GM21515 (cell line): Measurements from ENCODE around the gene SLC25A40.
A peak's percentile ranks its signal among the peaks of the same experiment; 100 is the strongest.
"Not testable (repeated sequence)": the region's sequence is repeated elsewhere in the genome, so short reads cannot be mapped to it uniquely, and the experiment has no call there.

Experiments
- ATAC-seq: cut with Tn5 transposase; IDR thresholded peaks from one replicate; pipeline ENCODE4 v1.9.1; 2021; ENCODE audit not compliant: unreplicated experiment

The SLC25A40 gene

DNA sequence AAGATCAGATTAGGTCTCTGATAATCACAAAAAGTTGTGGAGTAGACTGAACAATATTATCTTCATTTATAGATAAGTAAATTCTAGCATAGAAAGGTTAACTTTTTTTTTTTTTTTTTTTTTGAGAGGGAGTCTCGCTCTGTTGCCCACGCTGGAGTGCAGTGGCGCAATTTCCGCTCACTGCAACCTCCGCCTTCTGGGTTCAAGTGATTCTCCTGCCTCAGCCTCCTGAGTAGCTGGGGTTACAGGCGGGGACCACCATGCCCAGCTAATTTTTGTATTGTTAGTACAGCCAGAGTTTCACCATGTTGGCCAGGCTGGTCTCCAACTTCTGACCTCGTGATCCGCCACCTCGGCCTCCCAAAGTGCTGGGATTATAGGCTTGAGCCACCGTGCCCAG lies 2.8 kb downstream of the SLC25A40 start:
- not testable (repeated sequence) for ATAC-seq

DNA sequence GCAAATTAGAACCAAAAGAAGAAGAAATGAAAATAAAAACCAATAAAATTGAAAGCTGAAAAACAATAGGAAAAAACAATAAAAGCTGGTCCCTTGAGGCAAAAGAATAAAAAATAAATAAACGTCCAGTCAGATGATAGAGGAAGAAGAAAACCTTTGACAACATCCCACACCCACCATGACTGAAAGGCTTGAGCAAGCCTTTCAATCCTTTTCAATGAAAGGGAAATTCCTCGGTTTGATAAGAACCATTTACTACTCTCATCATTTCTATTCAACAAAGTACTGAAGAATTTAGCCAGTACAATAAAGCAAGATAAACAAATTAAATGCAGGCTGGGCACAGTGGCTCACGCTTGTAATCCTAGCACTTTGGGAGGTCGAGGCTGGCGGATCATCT lies 3.8 kb downstream of the SLC25A40 start:
- ATAC-seq = no peak

DNA sequence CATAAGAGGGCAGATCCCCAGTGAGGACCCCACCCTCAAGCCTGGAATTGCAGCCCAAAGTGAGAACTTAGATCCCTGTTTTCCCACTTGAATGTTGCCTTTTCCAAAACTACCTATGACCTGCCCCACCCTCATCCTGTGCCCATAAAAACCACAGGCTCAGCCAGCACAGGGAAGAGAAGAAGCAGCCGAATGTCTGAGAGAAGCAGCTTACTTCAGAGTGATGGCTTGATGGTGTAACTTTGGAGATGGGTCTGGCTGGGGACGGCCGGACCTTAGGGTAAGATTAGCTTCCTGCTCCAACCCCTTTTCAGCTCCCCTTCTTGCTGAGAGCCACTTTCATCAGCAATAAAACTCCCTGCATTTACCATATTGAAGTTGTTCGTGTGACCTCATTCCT lies 5.7 kb downstream of the SLC25A40 start:
- ATAC-seq = no peak

DNA sequence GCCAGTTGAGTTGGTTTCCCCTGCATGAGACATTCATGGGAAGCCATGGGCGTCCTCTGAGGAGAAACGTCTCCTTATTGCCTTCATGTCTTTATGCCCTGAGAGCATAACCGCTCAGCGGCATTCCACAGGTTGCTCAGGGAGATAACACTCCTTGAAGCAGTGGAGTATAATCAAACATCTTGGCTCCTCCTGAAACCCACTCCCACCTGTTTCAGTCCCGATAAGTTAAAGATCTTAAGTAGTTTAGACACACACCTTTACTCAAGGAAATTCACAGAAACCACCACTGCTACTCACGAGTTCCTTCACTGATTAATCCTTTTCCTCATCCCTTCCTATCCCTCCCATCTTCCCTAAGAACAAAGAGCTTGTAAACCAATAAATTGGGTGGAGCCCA lies 9.6 kb downstream of the SLC25A40 start:
- ATAC-seq = not testable (repeated sequence)

DNA sequence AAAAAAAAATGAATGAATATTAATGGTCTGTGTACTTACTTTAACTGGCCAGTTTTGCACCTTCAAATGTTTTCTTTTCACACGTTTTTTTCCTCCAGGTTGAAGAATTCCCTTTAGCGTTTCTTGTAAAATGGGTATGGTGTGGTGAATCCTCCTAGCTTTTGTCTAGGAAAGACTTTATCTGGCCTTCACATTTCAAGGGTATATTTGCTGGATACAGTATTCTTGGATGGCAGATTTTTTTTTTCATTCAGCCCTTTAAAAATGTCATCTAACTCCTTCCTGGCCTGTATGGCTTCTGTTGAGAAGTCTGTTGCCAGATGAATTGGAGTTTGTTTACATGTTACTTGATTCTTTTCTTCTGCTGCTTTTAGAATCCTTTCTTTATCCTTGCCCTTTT lies 10.1 kb downstream of the SLC25A40 start:
- ATAC-seq = no peak

DNA sequence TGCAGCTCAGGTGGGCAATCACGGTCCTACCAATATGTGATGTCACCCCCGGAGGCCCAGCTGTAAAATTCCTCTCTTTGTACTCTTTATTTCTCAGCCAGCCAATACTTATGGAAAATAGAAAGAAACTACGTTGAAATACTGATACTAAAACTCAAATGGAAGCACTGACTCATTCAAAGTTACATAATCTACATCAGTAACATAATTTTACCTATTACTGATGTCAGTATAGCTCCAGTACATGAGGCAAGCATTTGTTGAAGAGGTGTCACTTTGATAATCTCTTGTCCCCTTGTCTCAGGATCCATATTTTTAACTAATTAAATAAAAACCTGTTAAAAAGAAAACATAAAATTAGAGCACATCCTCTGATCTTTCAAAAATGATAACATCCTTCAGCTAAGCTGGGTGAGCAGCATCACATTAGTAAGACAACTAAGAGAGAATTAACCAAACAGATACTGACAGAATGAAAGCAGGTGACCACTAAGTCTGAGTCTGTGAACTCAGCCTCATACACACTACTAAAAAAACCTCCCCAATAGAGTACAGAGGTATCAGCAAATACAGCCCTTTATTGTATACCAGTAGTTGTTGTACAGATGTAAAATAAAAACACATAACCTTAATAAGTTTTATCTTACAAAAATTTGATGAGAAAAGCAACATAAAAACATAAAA lies 17.6 kb downstream of the SLC25A40 start:
- no peak for ATAC-seq

DNA sequence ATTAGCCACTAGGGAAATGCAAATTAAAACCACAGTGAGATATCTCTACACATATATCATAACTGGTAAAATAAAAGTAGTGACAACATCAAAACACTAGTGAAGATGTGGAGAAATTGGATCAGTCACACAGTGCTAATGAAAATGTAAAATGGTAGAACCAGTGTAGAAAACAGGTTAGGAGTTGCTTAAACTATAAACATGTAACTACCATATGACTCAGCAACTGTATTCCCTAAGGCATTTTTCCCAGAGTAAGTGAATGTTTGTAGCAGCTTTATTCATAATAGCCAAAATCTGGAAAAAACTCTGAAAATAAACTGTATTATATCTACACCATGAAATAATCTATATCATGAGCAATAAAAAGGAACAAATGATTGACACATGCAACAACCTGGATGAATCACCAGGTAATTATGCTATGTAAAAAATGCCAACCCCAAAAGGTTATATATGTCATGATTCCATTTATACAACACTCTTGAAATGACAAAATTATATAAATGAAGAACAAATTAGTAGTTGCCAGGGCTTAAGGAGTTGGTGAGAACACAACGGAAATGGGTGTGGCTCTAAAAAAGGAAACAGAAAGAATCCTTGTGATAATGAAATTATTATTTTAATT lies 22.8 kb downstream of the SLC25A40 start:
- no peak for ATAC-seq

DNA sequence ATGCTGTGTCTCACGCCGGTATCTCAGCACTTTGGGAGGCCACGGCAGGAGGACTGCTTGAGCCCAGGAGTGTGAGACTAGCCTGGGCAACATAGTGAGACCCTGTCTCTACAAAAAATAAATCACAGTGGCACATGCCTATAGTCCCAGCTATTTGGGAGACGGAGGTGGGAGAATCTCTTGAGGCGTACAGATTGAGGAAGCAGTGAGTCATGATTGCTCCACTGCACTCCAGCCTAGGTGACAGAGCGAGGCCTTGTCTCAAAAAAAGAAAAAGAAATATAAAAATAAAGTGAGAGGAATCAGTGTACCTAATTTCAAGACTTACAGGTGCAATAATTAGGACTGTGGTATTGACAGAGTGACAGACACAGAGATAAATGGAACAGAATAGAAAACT lies 23.9 kb downstream of the SLC25A40 start:
- no peak for ATAC-seq

DNA sequence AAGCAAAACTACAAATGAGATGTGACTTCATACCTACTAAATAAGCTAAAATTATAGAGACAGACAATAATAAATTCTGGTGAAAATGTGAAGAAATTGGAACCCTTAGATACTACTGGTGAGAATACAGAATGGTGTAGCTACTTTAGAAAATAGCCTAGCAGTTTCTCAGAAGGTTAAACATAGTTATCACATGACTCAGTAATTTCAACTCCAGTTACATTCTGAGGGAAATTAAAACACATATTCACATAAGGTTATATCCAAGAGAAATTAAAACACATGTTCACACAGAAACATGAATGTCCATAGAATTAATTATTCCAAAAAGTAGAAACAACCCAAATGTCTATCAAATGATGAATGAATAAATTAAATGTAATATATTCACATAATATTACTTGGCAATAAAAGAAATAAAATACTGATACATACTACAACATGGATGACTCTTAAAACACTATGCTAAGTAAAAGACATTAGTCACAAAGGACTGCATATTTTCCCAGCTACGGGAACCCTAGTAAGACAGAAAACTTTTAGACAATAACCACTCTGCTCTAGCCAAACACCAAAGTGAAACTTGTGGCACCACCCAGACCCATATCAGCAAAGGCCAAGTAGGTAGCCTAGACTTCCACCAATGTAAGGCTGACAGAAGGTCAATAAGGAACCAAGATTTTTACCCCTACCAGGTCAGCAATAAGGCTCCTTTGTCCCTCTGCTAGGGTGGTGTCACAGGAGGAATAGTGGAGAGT lies 25.1 kb downstream of the SLC25A40 start:
- ATAC-seq = no peak

DNA sequence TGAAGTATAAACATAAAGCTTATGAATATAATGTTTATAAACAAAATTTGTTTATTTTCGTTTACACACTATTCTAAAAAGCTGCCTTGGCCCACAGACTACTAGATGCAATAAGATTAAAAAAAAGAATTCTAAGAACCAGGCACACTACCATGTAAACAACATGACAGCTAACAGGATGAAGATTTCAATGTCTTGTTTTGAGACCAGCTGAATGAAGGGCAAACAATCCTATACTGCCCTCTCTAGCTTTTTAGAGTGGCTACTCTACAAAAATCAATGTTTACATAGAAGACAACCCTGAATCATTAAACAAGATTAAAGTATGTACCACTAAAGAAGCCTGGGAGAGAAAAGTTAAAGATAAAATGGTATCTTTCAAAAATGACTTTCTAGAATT lies 38.6 kb downstream of the SLC25A40 start:
- ATAC-seq = no peak

DNA sequence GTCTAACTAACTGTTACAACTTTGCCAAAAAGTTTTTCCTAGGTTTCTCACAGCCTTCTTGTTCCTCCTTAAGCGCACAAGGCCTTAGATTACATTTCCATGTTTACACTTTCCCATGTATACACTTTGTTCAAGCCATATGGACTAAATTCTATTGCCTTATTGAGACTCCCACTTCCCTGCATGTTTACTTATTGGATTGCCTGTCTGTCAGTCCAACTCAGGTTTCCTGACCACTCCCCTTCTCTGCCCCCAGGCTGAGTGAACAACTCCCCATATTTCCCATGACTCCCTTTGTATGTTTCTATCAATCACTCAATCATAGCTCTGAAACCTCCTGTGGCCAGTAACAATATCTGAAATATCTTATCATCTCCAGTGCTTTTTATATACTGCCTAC lies 43.0 kb downstream of the SLC25A40 start:
- no peak for ATAC-seq

DNA sequence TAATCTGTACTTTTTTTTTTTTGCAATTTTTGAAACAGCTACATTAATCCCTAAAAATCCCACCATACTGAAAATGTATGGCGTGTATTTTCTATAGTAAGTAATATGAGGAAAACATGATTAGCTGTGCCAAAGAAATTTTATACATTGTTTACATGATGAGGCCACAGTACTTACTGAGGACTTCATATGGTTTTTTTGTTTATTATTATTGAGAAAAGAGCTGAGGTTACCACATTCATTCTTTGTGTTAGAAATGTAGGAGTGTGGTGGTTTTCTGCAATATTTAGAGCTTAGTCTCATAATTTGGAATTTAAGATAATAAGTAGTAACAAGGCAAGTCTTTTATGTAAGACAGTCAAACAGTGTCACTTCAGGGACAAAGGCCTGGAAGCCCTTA lies 45.1 kb downstream of the SLC25A40 start:
- ATAC-seq = no peak

DNA sequence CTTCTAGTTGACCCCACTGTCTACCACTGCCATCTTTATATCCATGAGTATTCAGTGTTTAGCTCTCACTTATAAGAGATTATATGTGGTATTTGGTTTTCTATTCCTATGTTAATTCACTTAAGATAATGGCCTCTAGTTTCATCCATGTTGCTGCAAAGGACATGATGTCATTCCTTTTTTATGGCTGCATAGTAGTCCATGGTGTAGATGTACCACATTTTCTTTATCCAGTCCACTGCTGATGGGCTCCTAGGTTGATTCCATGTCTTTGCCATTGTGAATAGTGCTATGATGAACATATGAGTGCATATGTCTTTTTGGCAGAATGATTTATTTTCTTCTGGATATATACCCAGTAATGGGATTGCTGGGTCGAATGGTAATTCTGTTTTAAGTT lies 47.8 kb downstream of the SLC25A40 start:
- ATAC-seq = not testable (repeated sequence)

DNA sequence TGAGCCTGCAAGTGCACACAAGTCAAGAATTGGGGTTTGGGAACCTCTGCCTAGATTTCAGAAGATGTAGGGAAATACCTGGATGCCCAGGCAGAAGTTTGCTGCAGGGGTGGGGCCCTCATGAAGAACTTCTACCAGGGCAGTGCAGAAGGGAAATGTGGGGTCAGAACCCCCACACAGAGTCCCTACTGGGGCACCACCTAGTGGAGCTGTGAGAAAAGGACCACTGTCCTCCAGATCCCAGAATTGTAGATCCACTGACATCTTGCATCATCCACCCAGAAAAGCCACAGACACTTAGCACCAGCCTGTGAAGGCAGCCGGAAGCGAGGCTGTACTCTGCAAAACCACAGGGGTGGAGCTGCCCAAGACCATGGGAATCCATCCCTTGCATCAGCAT lies 50.8 kb downstream of the SLC25A40 start:
- not testable (repeated sequence) for ATAC-seq

DNA sequence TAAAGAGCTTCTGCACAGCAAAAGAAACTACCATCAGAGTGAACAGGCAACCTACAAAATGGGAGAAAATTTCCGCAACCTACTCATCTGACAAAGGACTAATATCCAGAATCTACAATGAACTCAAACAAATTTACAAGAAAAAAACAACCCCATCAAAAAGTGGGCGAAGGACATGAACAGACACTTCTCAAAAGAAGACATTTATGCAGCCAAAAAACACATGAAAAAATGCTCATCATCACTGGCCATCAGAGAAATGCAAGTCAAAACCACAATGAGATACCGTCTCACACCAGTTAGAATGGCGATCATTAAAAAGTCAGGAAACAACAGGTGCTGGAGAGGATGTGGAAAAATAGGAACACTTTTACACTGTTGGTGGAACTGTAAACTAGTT lies 54.1 kb downstream of the SLC25A40 start:
- not testable (repeated sequence) for ATAC-seq

DNA sequence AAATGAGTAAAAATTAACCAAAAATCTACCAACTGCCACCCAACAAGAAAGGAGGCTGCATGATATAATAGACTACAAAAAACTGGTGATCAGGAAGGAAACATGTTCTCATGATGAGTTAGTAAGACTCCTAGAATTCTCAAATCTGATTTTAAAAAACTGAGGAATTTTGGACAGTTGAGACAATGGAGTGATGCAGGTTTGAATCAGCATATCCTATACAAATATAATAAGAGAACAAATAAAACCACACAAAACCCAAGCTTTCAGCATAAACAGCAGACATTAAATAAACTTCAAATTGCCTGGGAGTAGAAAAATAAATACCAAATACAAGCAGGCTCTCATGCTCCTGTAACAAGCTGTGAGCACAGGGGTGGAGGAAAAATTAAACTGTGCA lies 57.8 kb downstream of the SLC25A40 start:
- ATAC-seq = no peak

DNA sequence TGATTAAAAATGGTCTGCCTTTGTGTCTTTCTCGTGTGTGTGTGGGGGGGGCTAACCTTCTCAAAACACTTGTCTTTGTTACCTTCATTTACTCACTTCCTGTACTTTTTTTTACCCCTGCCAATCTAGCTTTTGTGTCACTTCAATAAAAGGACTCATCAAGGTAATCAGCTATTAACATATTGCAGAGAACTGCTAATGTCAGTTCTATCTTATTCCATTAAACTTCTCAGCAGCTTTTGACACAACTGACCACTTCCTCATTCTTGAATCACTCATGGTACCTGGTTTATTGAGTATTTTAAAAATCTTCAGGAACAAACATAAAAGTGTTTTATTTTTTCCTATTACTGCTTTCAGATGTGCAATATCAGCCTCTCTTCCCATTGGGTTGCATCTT lies 59.8 kb downstream of the SLC25A40 start:
- ATAC-seq = no peak

DNA sequence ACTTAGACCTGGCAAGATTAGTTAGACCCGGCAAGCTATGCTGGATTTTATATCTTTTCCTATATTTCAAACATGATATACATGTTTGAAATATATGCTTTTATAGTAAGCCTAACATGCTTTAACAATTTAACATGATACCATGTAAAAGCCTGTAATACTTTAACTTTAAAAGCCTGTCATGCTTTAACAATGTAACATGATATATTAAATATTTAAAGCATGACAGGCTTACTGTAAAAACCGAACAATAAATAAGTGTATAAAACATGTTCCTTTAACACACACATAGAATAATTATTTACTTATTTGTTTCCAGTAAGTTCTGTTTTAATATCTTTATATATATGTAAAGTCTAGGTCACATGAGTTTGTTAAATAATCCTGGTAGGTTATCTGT lies 65.4 kb downstream of the SLC25A40 start:
- ATAC-seq = no peak

DNA sequence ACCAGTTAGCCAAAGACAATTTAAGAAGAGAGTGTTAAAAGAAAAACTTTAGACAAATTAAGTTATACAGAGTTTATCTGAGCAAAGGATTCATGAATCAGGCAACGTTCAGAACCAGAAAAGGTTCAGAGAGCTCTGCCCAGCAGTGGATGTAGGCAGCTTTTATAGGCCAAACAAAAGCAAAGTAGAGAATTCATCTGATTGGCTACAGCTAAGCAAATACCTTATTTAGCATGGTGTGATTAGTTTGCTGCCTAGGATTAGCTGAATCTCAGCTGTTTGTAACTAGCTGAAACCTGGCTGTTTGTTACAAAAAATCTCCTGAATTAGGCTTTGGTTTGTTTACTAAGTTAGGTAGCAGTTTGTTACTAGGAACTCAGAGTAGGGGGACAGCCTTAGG lies 66.0 kb downstream of the SLC25A40 start:
- ATAC-seq = no peak

DNA sequence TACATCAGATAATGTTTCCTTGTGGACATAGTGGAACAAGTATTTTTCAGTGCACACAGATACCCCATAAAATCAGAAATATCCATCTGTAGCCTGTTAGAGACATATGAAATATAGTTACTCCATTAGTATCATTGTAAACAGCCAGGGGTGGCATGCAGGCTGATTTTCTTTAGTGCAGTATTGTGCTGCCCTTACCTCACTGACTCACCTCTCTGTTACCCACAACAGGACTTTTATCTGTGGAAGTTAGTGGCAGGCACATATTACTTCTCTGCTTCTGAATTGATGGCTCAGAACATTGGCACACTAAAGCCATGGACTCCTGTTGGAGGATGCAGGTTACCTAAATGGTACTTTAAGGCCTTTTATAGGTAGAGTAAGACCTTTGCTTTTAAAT lies 70.0 kb downstream of the SLC25A40 start:
- no peak for ATAC-seq

DNA sequence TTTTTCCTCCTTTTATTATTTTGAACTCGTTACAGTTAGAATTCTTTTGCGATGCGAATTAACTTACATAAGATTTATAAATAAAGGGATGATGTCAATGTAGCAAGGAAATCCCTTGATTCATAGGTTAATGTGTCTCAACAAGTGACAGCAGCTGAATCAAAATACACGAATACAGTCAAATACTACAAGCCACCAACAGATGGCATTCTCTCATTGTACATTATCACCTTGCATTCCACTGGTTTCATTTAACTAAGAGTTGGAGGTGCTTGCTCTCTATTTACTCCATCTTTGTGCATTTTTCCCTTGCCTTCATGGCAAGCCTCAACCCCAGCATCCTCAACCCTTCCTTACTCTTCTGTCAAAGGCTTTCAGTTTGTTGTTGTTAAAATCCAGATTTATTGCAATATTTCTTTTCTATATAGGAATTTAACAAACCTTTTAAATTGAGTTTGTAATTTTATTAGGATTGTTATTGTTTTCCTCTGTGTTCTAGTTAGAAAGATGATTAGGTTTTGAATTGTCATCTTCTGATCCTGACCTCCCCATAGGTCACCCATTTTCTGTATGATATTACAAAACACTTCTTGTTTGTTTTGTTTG lies 78.3 kb downstream of the SLC25A40 start:
- peak; percentile 93 for ATAC-seq

DNA sequence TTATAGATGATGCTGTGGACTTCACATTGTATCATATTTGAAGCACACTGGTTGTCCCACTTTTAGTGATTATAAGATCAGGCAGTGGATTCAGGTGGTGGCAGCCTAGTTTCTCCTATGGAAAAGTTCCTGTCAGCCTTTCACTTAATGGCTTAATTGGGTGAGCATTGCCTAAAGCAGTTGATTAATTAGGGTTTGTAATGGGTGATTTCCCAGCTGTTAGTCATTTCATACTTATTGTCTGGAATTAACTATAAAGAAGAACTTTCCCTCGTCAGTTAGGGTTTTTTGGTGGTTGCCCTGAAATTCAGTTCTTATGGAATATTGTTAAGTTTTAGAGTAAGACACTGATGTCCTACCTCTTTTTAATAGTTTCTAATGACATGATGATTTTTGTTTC lies 78.8 kb downstream of the SLC25A40 start:
- ATAC-seq = no peak
